Activated CD4-positive, alpha-beta T cell treated with anti-CD3 and anti-CD28 coated beads, Interleukin-2, amount 50 U/mL, for 16 hours (primary cell): ENCODE measurements around the gene SOX6.

ENCODE experiments used
- DNase-seq: peaks from one replicate; pipeline ENCODE4 v3.0.0-alpha.2; 2020

The SOX6 gene

DNA sequence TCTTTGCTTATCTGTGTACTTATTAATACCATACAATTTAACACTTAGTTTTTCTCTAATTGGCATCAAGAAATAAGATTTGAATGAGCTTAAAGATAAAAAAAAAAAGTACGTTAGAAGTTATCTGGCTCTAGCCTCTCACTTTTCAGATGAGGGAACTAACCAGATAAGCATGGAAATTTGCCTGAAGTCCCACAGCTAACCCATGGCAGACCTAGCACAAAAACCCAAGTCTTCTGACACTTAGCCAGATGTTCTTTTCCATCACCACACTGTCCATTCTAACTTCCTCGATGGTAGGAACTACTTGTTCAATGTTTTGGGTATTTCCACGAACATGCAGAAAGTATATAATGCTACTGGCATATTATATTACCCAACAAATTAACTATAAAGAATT lies 7.4 kb upstream of the SOX6 start:
- DNase-seq: no peak

DNA sequence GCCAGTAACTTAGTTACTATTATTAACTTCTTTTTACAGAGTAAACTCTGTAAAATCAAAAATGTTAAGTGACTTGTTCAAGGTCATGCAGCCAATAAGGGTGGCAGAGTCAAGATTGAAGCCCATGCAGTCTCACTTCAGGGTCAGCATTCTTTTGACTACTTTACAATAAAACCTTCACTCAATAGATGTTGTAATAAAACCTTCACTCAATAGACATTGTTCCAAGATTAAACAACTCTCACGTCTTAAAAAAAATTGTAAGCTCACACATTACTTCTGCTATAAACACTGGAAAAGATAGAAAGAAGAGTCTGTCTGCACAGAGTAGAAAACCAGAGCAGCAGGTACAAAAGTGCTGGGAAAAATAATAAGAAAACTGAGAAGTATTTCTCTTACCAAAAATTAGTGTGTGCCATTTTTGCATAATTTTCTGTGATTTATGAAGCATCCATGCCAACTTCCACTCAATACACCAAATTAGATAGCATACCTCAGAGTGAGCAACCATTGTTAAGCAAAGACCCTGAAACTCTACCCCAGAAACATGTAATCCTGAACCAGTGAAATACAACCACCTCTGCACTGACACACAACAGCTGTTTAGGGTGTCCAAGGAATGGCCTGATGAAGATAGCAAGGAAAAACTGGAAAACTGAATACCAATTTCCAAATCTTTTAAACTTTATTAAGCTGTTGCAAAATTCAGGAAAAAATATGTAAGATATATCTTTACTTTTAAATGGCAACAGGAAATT lies 4.9 kb upstream of the SOX6 start:
- DNase-seq: no peak

DNA sequence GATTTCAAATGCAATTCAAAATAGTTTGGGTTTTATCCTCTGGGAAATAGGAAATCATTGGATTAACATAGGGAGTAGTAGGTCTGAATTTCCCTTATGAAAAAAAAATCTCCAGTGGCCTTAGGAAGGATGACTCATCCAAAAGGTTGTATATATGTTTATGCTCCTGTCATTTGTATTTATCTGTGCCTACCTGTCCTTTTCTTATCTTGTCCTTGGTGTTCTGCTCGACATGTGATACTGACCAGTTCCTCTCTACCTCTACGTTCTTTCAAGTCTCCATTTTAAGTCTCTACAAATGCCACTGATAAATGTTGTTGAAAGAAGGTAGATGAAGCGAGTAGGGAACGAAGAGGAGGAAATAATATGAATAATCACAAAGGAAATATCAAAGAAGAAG lies 3.0 kb upstream of the SOX6 start:
- no peak for DNase-seq

DNA sequence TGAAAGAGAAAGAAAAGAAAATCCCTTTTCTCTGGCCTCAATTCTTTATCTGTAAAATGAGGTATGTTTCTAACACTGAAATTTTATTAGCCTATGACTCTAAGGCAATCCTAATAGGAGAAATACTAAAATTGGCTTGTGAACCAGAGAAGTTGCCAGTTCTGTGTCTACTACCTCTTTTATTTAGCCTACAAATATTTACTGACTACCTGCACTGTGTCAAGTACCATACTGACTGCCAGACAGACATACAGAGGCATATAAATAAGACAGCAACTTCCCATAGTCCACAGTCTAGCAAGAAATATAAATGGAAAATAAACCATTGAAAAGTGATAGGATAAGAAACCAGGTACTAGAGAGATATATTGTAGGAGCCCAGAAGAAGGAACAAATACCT lies 2.4 kb upstream of the SOX6 start:
- no peak for DNase-seq

DNA sequence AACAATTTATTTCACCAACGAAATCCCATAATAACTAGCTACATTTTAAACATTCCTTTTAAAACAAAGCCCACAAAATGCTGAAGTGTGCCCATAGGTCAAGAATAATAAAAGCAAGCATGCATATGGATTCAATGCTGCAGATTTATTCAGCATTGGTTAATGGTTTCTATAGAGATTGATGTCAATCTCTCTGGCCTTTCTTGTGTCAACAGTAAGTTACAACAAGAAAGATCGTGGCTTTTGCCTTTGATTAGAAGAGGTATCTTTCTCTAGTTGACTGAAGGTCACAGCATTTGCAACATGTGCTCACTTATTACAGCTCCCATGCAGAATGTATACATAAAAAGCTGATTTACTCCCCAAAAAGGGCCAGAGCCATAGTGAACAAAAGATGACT lies 1.4 kb upstream of the SOX6 start:
- no peak for DNase-seq

DNA sequence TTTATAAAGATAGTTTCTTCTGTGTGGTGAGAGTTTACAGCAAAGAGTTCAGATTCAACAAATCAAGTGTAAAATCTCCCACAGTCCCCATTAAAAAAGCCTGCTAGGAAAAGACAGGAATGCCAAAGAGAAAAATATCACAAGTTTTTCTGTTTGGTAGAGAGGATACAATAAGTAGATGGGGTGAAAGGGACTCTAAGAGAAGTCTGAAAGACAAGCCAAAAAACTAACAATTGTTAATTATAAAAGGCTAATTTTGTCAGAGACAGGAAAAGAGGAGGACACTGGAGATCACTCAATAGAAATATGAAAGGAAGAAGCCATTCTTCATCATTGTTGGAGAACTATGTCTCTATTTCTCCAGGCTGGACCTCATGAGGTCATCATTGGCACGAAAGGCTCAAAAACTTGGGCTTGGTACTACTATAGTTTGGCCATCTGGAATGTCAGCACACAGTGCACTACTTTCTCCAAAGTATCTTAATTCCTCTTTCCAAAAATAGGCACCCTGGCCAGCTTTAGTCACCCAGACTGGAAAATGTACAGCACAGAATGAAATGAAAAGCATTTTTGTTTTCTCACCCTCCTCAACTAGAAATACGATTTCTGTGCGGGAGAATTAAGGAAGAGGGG lies 531 bp upstream of the SOX6 start:
- DNase-seq: no peak

DNA sequence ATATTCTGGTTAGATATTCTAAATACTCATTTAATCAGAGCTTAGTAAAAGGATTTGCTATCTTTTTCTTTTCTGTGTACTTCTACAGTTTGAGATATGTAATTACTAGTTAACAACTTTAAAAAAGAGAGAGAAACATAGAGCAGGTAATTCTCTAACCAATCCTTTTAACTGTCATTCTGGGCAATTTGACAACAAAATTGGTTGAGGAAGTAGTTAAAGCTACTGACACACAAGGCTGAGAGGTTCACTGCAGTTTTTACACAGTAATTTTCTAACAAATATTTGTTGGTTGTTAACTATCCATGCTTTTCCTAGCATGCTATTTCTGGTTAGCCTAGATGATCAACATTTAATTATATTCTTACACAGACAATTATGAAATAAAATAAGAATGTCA lies 3.6 kb downstream of the SOX6 start:
- DNase-seq: no peak

DNA sequence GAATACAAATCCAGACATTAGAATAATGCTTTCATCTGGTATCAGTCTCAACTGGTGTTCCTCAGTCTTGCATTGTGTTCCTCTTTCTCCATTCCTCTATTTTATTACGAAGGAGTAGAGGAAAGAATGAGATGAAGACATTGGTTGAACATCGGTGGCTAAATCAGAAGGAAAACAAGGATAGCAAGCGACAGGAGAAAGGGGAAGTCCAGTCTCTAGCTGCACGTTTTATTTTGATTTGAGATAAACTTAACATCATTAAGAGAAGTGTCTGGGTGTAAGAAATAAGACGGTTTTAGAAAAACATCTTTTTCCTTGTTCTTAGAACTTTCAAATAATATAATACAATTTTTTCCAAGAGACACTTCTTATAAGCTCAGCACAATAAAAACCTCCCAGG lies 6.2 kb downstream of the SOX6 start:
- DNase-seq: no peak

DNA sequence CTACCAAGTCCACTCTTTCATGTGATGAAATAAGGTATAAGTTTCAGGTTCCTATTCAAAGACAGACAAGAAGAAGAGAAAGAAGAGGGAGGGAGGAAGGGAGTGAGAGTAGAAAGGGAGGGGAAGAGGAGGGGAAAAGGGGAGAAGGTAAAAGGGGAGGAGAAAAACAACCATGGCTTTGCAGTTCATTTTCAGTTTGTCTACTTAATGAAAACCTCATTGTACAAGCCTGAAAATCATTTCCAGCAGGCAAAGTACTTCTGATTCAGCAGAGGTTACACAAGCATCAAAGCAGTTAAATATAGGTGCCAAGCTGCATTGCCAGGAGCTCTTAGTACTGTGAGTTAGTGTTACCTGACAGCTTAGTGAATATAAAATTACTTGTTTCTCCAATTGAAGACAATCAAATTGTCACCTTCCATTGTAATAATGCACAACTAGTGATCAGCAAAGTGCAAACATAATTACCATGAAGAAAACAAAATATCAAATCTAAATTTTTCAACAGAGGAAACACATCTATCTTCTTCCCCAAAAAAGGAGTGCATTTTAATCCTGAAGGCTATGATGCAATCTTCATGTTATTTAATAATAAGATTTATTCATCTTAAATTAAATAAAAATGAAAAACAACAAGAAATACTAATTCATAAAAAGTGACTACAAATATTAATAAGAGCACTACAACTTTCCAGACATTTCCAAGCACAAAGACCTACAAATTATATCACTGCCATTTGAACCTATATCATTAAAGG lies 8.2 kb downstream of the SOX6 start:
- no peak for DNase-seq

DNA sequence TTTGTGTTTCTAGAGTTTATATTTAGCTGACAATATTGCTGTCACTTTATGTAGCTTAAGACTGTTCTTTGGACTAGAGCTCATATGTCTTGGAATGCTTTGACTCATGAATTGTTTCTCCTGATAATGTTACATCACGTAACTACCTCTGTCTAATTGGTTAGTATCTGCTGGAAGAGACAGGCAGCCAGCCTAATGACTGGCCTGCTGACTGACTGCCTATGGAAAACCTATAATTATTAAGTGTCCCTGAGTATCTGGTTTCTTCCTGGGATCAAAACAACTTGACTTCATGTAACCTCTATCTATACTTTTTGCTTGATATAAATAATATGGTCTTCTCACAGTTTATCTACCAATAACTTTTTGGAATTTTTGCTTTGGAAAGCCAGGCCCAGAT lies 9.4 kb downstream of the SOX6 start:
- no peak for DNase-seq

DNA sequence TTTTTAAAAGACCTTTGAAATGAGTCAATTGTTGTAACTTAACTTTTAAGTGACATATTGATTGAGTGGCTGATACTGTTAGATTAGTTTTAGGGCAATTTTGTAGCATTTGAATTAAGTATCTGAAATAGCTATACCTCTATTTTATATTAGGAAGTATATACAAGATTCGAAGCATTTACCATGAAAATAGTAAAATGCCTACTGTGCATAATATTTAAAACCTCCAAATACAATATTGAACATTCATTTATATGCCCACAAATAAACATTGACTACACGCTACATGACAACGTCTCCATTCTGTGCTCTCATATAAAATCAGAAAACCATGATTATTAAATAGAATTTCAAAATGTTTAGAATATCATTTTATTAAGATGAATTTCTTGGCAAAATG lies 14.5 kb downstream of the SOX6 start:
- DNase-seq: no peak

DNA sequence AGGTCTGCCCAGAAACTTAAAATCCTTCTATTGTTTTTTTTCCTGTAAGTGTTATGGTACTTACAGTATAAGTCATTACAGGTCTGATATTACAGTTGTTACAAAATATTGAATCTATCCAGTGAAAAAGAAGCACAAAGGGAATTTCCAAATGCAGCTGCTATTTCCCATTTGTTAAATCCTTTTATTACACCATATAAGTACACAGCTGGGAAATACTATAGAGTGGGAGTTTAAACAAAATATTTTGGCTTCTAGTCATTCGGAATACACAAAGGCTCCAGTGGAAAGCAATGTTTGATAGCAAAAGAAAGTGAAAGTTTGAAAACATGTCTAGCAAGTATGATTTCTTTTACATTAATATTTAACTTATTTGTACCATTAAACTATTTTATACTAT lies 18.0 kb downstream of the SOX6 start:
- DNase-seq: no peak

DNA sequence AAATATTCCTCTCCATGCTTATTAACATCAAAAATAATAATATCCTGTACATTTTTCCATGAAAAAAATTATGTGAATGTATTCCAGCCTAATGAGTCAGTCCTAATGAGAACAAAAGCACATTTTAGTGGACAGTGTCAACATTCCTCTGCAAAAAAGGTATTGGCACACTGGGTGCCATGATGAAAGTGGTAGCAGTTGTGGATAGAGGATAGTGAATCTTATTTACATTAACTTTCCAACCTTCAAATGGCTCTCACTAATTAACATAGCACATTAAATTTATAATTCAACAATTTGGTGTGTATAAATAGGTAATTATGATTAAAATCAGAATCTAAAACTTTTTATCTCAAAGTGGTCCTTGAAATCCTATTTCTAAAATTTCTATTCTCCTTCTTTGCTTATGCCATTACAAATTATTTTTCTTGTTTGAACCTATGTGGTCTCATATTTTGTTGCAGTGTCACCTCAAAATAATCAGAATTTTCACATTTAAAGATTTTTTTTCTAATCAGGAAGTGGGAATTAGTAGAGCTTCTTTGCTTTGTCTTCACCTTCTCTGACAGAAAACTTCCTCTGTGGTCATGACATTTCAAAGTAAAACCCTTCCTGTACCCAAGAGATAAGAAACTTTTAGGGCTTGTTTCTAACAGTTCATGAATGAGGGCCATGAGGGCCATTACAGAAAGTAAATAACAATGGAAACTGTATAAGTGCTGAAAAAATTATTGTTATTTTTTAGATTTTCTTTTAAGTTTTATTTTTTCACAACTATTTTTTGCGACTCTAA lies 18.7 kb downstream of the SOX6 start:
- no peak for DNase-seq

DNA sequence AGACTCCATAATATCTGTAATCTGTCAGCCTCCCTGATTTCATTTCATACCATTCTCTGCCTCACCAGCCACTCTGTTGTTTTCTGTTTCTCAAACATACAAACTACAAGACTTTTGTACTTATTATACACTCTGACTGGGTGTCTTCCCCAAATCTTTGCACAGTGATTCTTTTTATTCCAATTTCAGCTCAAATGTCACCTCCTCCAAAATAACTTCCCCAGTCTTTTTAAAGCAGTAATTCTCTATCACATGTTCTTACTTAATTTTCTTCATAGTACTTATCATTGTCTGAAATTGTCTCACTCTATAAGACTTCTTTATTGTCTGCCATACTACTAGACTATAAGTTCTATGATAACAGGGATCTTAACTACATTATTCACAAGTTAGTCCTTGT lies 19.6 kb downstream of the SOX6 start:
- no peak for DNase-seq

DNA sequence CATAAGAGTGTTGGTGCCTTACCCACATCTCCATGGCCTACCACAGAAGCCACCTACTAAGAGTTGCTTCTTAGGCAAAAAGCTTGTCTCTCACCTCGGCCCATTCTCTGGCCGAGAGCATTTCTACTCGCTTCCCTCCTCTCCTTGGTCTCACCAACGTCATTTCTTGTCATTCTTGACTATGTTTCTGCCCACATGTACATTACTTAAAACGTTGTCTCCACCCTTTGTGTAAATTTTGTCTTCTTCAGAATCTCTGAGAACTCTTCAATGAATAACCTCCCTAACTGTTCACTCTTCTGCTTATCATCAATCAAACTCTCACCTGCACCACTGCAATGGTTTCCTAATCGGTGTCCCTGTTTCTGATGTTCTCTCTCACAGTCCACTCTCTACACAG lies 20.1 kb downstream of the SOX6 start:
- DNase-seq: no peak

DNA sequence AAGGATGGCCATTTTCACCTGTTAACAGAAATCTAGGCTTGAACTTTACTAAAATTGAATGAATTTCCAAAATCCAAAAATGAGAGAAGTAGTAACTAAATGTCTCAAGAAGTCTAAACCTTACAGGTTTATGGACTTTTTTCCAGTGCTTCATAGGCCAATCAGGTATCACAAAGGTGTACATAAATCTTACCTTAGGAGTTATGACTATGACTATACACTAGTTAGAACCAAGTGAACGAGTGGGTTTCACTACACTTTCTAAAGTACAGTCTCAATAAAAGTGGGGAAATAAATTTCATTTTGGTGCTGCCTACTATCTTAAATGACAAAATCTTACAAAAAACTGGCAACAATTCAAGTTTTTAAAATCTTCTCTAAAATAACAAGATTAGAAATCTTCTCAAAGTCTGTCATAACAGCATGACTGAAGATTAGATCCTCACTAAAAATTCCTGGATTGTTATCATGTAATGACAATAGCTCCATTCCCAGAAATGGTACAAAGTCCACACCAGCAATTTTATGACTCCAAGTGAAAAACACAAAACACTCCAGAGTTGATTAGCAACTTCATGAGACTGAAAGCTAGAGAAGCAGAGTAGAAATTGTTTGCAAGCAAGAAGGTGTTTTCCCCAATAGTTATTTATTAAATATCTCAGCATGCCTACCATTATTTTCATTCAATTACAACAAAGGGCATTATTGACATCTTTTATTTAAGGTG lies 20.9 kb downstream of the SOX6 start:
- DNase-seq: no peak

DNA sequence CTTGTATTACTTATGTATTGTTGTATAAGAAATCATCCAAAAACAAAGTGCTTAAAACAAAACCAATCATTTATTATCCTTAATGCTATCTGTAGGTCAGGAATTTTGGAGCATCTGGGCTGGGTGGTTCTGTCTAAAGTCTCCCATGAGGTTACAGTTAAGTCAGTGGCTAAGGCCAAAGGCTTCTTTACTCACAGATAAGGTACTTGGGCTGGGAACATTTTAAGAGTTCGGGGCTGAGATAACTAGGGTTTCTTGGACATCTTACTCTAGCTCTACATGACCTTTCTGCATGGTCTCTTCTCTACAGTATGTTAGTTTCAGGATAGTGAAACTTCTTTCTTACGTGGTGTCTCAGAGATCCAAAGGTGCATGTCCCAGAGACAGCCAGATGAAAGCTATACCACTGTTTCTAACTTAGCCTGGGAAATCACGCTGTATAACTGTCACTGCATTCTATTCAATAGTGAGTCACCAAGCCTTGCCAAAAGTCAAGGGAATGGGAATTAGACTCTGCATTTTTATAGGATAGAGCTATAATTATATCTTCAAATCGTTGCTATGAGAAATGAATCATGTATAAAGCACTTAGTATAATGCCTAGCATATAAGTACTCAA lies 29.6 kb downstream of the SOX6 start:
- DNase-seq: no peak

DNA sequence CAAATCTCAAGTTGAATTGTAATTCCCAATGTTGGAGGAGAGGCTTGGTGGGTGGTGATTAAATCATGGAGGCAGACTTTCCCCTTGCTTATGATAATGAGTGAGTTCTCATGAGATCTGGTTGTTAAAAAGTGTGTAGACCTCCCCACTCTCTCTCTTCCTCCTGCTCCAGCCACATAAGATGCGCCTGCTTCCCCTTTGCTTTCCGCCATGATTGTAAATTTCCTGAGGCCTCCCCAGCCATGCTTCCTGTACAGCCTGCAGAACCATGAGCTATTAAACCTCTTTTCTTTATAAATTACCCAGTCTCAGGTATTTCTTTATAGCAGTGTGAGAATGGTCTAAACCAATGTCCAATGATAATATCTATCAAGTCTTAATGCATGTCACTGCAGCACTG lies 34.2 kb downstream of the SOX6 start:
- no peak for DNase-seq

DNA sequence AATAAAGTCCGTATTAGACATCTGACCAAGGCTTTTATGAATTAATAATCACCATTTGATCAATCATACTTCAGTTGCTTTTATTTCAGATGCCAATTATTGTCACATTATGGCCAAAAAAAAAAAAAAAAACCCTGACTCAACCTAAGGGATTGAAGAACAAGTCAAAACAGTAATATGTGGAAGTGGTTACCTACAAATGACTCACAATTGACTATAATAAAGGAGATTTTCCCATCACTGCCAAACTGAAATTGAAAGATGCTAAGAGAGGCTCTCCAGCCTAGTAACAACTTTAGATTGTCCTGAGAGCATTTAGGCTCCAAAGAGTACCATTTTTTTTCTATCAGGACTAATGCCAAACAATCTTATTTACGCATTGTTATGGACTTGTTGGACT lies 35.2 kb downstream of the SOX6 start:
- DNase-seq: no peak

DNA sequence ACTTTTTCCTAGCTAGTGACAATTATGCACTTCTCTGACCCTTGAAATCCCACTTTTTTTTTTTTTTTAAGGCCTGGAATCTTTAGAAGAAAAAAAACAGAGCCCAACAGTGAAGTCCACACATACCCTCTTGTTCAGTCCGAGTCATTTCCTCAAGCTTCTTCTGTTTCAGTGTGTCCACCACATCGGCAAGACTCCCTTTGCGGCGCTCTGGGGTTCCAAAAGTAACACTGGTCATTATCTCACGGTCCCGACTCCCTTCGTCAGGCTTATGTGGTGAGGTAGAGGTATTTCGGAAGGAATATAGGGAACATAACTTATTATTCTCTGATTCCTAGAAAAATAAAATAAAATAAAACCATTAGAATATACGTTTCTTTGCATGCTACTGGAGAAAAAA lies 38.0 kb downstream of the SOX6 start:
- no peak for DNase-seq

DNA sequence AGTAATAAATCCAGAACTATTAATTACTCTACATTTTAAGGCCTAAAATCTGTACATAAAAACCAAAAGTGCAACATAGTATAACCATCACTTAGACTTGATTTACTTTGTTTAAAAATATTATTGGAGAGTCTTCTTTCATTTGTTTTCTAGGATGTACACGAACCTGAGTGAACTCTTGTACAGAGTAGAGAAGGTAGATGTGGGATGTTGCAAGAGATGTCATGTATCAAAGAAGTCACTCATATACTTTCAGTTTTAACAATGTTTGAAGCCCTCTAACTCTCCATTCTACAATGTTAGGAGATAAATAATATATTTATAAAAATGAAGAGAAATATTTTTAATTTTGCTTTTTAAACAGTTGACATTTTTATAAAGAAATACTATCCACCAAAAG lies 38.6 kb downstream of the SOX6 start:
- no peak for DNase-seq

DNA sequence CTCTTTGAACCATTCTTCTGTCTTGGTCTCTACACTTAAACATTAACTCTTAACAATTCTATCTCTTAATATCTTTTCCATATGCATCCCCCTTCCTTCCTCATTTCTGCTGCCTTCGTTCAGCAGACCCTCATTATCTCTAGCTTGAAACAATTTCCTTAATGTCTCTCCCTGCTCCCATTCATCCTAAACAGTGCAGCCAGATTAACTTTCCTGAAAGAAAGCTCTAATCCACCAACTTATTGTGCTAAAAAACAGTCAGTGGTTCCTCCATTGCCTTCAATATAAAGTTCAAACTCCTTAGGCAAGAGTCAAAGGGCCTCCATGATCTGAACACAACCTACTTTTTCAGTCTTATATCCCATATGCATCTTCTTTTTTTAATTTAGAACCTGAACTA lies 42.5 kb downstream of the SOX6 start:
- DNase-seq: no peak
